ENCODE measurements around the gene EXOC3L1.

The EXOC3L1 gene

GRCh38 chr16:67213197-67214019 lies 23.5 kb upstream of the EXOC3L1 start:
- DNase-seq (ENCODE audit: low read depth): no peak
- TF ChIP-seq CTCF (conservative IDR thresholded peaks at IDR 0.05; ENCODE audit: low read depth, low read length): no peak
- H3K4me3 ChIP-seq (ENCODE audit: low read length): no peak overlapping the region

GRCh38 chr16:67212766-67213165 lies 22.8 kb upstream of the EXOC3L1 start:
- DNase-seq (ENCODE audit: low read depth): no peak
- no peak for TF ChIP-seq CTCF (conservative IDR thresholded peaks at IDR 0.05; ENCODE audit: low read depth, low read length)
- no peak overlapping the region for H3K4me3 ChIP-seq (ENCODE audit: low read length)

- no peak for TF ChIP-seq CTCF (conservative IDR thresholded peaks at IDR 0.05; ENCODE audit: low read depth, low read length)
- no peak for DNase-seq (ENCODE audit: low read depth)
These were observed 21.7 kb upstream of the EXOC3L1 start for GRCh38 chr16:67211674-67212073.

GRCh38 chr16:67210069-67210937 lies 20.4 kb upstream of the EXOC3L1 start:
- no peak for TF ChIP-seq CTCF (conservative IDR thresholded peaks at IDR 0.05; ENCODE audit: low read depth, low read length)
- no peak overlapping the region for H3K4me3 ChIP-seq (ENCODE audit: low read length)
- DNase-seq (ENCODE audit: low read depth): no peak

More at GRCh38 chr16:67211674-67212073, 21.7 kb upstream of the EXOC3L1 start:
- no peak overlapping the region for H3K4me3 ChIP-seq (ENCODE audit: low read length)

GRCh38 chr16:67209565-67209964 lies 19.6 kb upstream of the EXOC3L1 start:
- TF ChIP-seq CTCF (conservative IDR thresholded peaks at IDR 0.05; ENCODE audit: low read depth, low read length): no peak
- H3K4me3 ChIP-seq (ENCODE audit: low read length): no peak overlapping the region
- DNase-seq (ENCODE audit: low read depth): no peak

GRCh38 chr16:67208154-67208896 lies 18.4 kb upstream of the EXOC3L1 start:
- DNase-seq (ENCODE audit: low read depth): no peak
- no peak overlapping the region for H3K4me3 ChIP-seq (ENCODE audit: low read length)
- no peak for TF ChIP-seq CTCF (conservative IDR thresholded peaks at IDR 0.05; ENCODE audit: low read depth, low read length)
